K562 (cell line): ENCODE results near the gene TMEM184B. TPM values are rescaled to one million over a fixed set of nuclear protein-coding genes. Genes with fewer than 3 reads are reported as not detected.

Experiments used
- ETS2 ChIP-seq: IDR thresholded peaks from 2 replicates; pipeline ENCODE4 v1.6.1; 2016; ENCODE audit warnings: borderline replicate concordance, missing genetic modification characterization, mild to moderate bottlenecking, moderate library complexity, missing compliant biosample characterization; ENCODE audit not compliant: poor library complexity, severe bottlenecking
- GTF2F1 ChIP-seq: IDR thresholded peaks from 2 replicates; pipeline ENCODE4 v1.6.1; 2011; ENCODE audit warnings: low read depth, low read length, improper control_type of control experiment
- MAFG ChIP-seq: fragments of 450-650 bp; conservative IDR thresholded peaks from 2 replicates; pipeline ENCODE4 v1.6.1; 2016; ENCODE audit warnings: missing genetic modification characterization, missing compliant biosample characterization
- MEF2D ChIP-seq: conservative IDR thresholded peaks from 2 replicates; pipeline ENCODE4 v1.6.1; 2016; ENCODE audit warnings: low read depth, missing genetic modification characterization, missing compliant biosample characterization
- MIER1 ChIP-seq: fragments of 450-650 bp; IDR thresholded peaks from 2 replicates; pipeline ENCODE4 v1.6.1; 2016; ENCODE audit warnings: antibody characterized with exemption, mild to moderate bottlenecking, low read depth
- NR0B1 ChIP-seq: fragments of 450-650 bp; IDR thresholded peaks from one replicate; pipeline ENCODE4 v1.6.1; 2018; ENCODE audit warnings: mild to moderate bottlenecking, moderate library complexity; ENCODE audit not compliant: partially characterized antibody
- SP2 ChIP-seq: IDR thresholded peaks from 2 replicates; pipeline ENCODE4 v1.6.1; 2011; ENCODE audit warnings: mild to moderate bottlenecking, low read depth, low read length, moderate library complexity; ENCODE audit not compliant: poor library complexity, severe bottlenecking; ENCODE audit errors: extremely low read depth
- SPI1 ChIP-seq: IDR thresholded peaks from 2 replicates; pipeline ENCODE4 v1.6.1; 2011; ENCODE audit warnings: low read depth, low read length, control low read depth, borderline replicate concordance
- ZNF140 ChIP-seq: fragments of 250-450 bp; sonication (Bioruptor Pico); IDR thresholded peaks from 2 replicates; pipeline ENCODE4 v1.8.0; 2021; ENCODE audit warnings: moderate library complexity, mild to moderate bottlenecking, inconsistent platforms
- ZNF707 ChIP-seq: fragments of 250-450 bp; sonication (Bioruptor Pico); conservative IDR thresholded peaks from 2 replicates; pipeline ENCODE4 v1.8.0; 2022; ENCODE audit warnings: inconsistent platforms, mild to moderate bottlenecking, moderate library complexity
- polyA plus RNA-seq, 8 experiments: library from polyadenylated mRNA; depleted of rRNA in 4 of 8; stranded (reverse) in 5 of 8; unstranded in 3 of 8; fragments of >200 nt; fragmentation: Nextera tagmentation in 2 of 8; fragmentation: Illumina TruSeq in 1 of 8; extraction: Ambion mirVana in 2 of 8; extraction: Trizol in 1 of 8; gene quantifications; 2 replicates each; pipeline versions ENCODE4 v1.2.1 to v1.2.3, GENCODE V29; 2011 to 2014; ENCODE audit warnings: inconsistent platforms in 1 of 8, missing spikeins in 1 of 8
- total RNA-seq, 7 experiments: library from RNA; depleted of rRNA in 6 of 7; stranded (reverse); fragments of >200 nt in 6 of 7; fragmentation: Illumina TruSeq in 2 of 7; extraction: Trizol in 2 of 7; gene quantifications; 2 replicates each; pipeline versions ENCODE4 v1.2.1 to v1.2.3, GENCODE V29; 2011 to 2021; ENCODE audit warnings: low replicate concordance in 1 of 7

TMEM184B gene
- total and polyA plus RNA-seq, 9 of the 15 experiments (the other 6 are each of a cell fraction or from before 2014, with no cell fraction given), result 0.31 to 25.1 (median 6.2) TPM

DNA sequence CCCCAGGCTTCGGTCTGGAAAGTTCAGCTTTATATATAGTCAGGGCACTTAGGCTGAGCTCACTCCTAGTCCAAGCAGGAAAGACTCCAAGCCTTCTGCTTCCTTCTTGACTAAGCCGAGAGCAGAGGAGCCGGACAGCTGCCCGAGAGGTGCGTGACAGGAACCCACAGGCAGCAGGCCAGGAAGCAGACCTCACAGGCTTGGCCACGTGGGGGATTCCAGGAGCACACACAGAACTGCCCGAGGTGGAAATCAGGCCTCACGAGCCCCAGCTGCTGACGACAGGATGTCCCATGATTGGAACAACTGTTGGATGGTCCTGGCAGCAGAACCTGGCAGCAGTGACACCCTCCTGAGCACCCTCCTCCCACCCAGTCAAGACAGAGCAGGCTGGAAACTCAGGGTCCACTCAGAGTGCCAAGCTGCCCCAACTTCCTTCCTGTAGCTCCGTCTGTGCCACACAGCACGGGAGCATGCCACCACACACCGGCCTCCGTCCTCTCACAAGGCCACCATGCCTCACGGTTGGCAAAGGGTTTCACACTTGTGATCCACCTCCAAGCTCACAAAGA, 96.6 kb downstream of the TMEM184B start (continued):
- TF ChIP-seq ETS2 (tag) (no peak), MEF2D (tag) (no peak), MIER1 (no peak), SP2 (no peak), ZNF707 (CRISPR knock-in tag) (no peak), MAFG (no peak), ZNF140 (no peak), SPI1 (no peak), GTF2F1 (no peak), NR0B1 (no peak)
